GM13977 (cell line): ENCODE measurements around the gene SYT1.
"Not testable (repeated sequence)": the region's sequence is repeated elsewhere in the genome, so short reads cannot be mapped to it uniquely, and the experiment has no call there.

Experiments used
- DNase-seq: peaks from one replicate; pipeline ENCODE4 v3.0.0; 2012; ENCODE audit warnings: low spot score
- CTCF ChIP-seq: IDR thresholded peaks from 2 replicates; pipeline ENCODE4 v1.5.1; 2012; ENCODE audit warnings: mild to moderate bottlenecking, control low read depth; ENCODE audit not compliant: insufficient read depth; ENCODE audit errors: extremely low read depth, missing control alignments
- in situ Hi-C: fragments of 300-500 bp; cut with MboI; formaldehyde crosslinking; loops from one replicate; pipeline ENCODE4 v1.12.0; 2022; ENCODE audit warnings: low sequenced_read_pairs, low pct_unique_long_range_greater_than_20kb, mixed read lengths, inconsistent platforms; ENCODE audit not compliant: unreplicated experiment

Gene SYT1

GRCh38 chr12:79191391-79191790 is 326.8 kb downstream of the SYT1 start:
- no peak for DNase-seq
- TF ChIP-seq CTCF, result no peak
- in situ Hi-C loops, result no loop called here

DNA sequence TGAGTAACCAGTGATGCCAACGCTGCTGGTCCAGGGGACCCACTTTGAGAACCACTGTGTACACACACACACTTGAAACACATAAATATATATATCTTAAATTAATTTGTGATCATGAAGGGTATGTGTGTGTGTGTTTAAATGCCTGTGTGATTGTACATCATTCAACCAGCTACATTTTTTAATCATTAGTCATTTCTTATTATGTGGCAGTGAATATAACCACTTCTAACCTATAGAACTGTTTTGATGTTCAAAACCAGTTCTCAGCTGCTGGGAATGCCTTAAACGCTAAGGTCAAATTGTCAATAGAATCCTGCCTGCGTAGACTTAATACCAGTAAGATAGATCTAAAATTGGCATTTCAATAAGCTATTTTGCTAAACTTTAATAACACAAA is 330.0 kb downstream of the SYT1 start:
- no peak for DNase-seq
- in situ Hi-C loops, result no loop called here
- no peak for TF ChIP-seq CTCF

- TF ChIP-seq CTCF, result no peak
- no peak for DNase-seq
- in situ Hi-C loops, result no loop called here
Measured at GRCh38 chr12:79199166-79199565, 334.6 kb downstream of the SYT1 start.

DNA sequence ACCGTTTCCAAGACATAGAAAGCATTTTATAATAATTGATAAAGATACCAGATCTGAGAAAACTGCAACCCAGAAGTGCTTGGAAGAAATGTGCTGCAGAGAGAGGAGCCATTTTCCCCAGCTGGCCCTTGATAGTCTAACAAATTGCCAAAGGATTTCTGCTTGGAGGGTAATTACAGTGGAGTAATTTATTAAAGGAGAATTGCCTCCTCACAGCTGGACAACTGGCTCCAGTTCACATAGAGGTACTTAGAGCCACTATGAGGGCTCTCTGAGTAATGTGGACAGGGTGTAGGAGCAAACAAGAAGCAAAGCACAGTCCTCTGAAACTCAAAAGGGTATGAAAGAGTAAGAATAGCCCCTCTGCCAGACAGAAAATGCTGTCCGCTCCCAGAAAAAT is 335.6 kb downstream of the SYT1 start:
- no peak for DNase-seq
- in situ Hi-C loops, result no loop called here
- TF ChIP-seq CTCF, result no peak

GRCh38 chr12:79203058-79203647 is 338.6 kb downstream of the SYT1 start:
- DNase-seq, result no peak
- no peak for TF ChIP-seq CTCF
- in situ Hi-C loops, result no loop called here

- in situ Hi-C loops, result no loop called here
- no peak for DNase-seq
- TF ChIP-seq CTCF, result no peak
Measured at GRCh38 chr12:79206871-79207270, 342.3 kb downstream of the SYT1 start.

DNA sequence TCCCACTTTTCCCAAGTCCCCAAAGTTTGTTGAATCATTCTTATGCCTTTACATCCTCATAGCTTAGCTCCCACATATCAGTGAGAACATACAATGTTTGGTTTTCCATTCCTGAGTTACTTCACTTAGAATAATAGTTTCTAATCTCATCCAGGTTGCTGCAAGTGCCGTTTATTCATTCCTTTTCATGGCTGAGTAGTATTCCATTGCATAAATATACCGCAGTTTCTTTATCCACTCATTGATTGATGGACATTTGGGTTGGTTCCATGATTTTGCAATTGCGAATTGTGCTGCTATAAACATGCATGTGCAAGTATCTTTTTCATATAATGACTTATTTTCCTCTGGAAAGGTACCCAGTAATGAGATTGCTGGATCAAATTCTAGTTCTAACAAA is 345.8 kb downstream of the SYT1 start:
- DNase-seq, in situ Hi-C loops: not testable (repeated sequence)
